Activated CD8-positive, alpha-beta T cell treated with anti-CD3 and anti-CD28 coated beads for 36 hours (primary cell): ENCODE results near the gene KLK8. TPM values are rescaled to one million over a fixed set of nuclear protein-coding genes. Genes with fewer than 3 reads are reported as not detected.

Experiments
- ATAC-seq: fragments of 200-7000 bp; cut with Tn5 transposase; one replicate; pipeline ENCODE4 v1.10.0; 2021; ENCODE audit warnings: mild to moderate bottlenecking, moderate library complexity
- CTCF ChIA-PET: fragments of 350-600 bp; sonication (Branson Sonifier 250); formaldehyde crosslinking; loops from one replicate; lab custom pipeline; 2021; ENCODE audit warnings: antibody characterized with exemption; lab: Charles Lee
- POLR2A ChIA-PET: fragments of 350-600 bp; sonication (Branson Sonifier 250); formaldehyde crosslinking; loops from one replicate; lab custom pipeline; 2021; ENCODE audit warnings: antibody characterized with exemption; lab: Charles Lee
- DNase-seq: peaks from one replicate; pipeline ENCODE4 v3.0.0-alpha.2; 2020
- H3K27ac Mint-ChIP-seq: one replicate; pipeline ENCODE4 v1.8.0; 2021; ENCODE audit warnings: mild to moderate bottlenecking, mixed read lengths
- H3K27me3 Mint-ChIP-seq: one replicate; pipeline ENCODE4 v1.8.0; 2021; ENCODE audit warnings: mixed read lengths
- H3K36me3 Mint-ChIP-seq: one replicate; pipeline ENCODE4 v1.8.0; 2021; ENCODE audit warnings: low read depth, mixed read lengths
- H3K4me1 Mint-ChIP-seq: one replicate; pipeline ENCODE4 v1.8.0; 2021; ENCODE audit warnings: low read depth, mixed read lengths
- H3K4me3 Mint-ChIP-seq: one replicate; pipeline ENCODE4 v1.8.0; 2021; ENCODE audit warnings: mild to moderate bottlenecking, moderate library complexity, mixed read lengths
- H3K9me3 Mint-ChIP-seq: one replicate; pipeline ENCODE4 v1.8.0; 2021; ENCODE audit warnings: mixed read lengths
- CTCF ChIP-seq: fragments of 200-600 bp; IDR thresholded peaks from one replicate; pipeline ENCODE4 v1.8.0; 2022; ENCODE audit warnings: antibody characterized with exemption, mild to moderate bottlenecking
- intact Hi-C: fragments of 100-400 bp; cut with micrococcal nuclease; formaldehyde crosslinking; loops from one replicate; pipeline ENCODE4 v1.10.0; 2022
- total RNA-seq, 2 experiments: library from RNA; stranded (reverse); gene quantifications; one replicate each; pipeline ENCODE4 v1.2.3, GENCODE V29; 2021

Gene KLK8
- total RNA-seq, 2 experiments from 2014 or later = not detected

GRCh38 chr19:50980208-50980607, 21.2 kb downstream of the KLK8 start:
- Mint-ChIP-seq H3K36me3 (no peaks in the 10 kb centered on the region), H3K9me3 (no peaks in the 10 kb centered on the region), H3K27ac (no peak overlapping the region), H3K27me3 (peaks cover 43% of the 10 kb centered on the region), H3K4me1 (no peaks in the 10 kb centered on the region), H3K4me3 (no peak overlapping the region)
- ChIA-PET CTCF (no interaction called here), POLR2A (no interaction called here)
- intact Hi-C loops = no loop called here
- TF ChIP-seq CTCF = no peak
- DNase-seq (no peak), ATAC-seq (no peak)

GRCh38 chr19:50979758-50980157, 21.6 kb downstream of the KLK8 start:
- DNase-seq (no peak), ATAC-seq (no peak)
- Mint-ChIP-seq H3K36me3 (no peaks in the 10 kb centered on the region), H3K9me3 (no peaks in the 10 kb centered on the region), H3K27ac (no peak overlapping the region), H3K4me1 (no peaks in the 10 kb centered on the region), H3K4me3 (no peak overlapping the region), H3K27me3 (peaks cover 39% of the 10 kb centered on the region)
- ChIA-PET POLR2A (no interaction called here), CTCF (no interaction called here)
- intact Hi-C loops = no loop called here
- TF ChIP-seq CTCF = no peak

GRCh38 chr19:50978772-50979390, 22.5 kb downstream of the KLK8 start:
- Mint-ChIP-seq H3K27me3 (peaks cover 42% of the 10 kb centered on the region), H3K36me3 (no peaks in the 10 kb centered on the region), H3K9me3 (no peaks in the 10 kb centered on the region), H3K27ac (no peak overlapping the region), H3K4me1 (no peaks in the 10 kb centered on the region), H3K4me3 (no peak overlapping the region)
- ATAC-seq (no peak), DNase-seq (no peak)
- intact Hi-C loops = no loop called here
- CTCF ChIA-PET = no interaction called here
- POLR2A ChIA-PET = no interaction called here
- TF ChIP-seq CTCF = no peak

GRCh38 chr19:50977626-50978025, 23.8 kb downstream of the KLK8 start:
- Mint-ChIP-seq H3K27ac (no peak overlapping the region), H3K4me1 (no peaks in the 10 kb centered on the region), H3K36me3 (no peaks in the 10 kb centered on the region), H3K9me3 (no peaks in the 10 kb centered on the region), H3K4me3 (no peak overlapping the region), H3K27me3 (peaks cover 48% of the 10 kb centered on the region)
- intact Hi-C loops = no loop called here
- DNase-seq (no peak), ATAC-seq (no peak)
- CTCF ChIA-PET = no interaction called here
- POLR2A ChIA-PET = interaction anchor here (0.6 kb wide), 1 partner anchor 11 kb away, joined by 3 read pairs; no protein-coding TSS in a partner anchor
- no peak for TF ChIP-seq CTCF

- no peak for DNase-seq
- no peaks in the 10 kb centered on the region for H3K4me1 Mint-ChIP-seq
- no peak overlapping the region for H3K4me3 Mint-ChIP-seq
- no peak overlapping the region for H3K27ac Mint-ChIP-seq
- no peak for ATAC-seq
- POLR2A ChIA-PET = no interaction called here
- no peak for TF ChIP-seq CTCF
- no peaks in the 10 kb centered on the region for H3K9me3 Mint-ChIP-seq
- H3K36me3 Mint-ChIP-seq = no peaks in the 10 kb centered on the region
- peaks cover 47% of the 10 kb centered on the region for H3K27me3 Mint-ChIP-seq
- intact Hi-C loops = no loop called here
- CTCF ChIA-PET = no interaction called here
These were observed 25.6 kb downstream of the KLK8 start for GRCh38 chr19:50975766-50976165.
